Measurements from ENCODE around the gene CUX1.

GRCh38 chr7:102054158-102054557, 236.7 kb downstream of the CUX1 start:
- no peak for TF ChIP-seq CTCF (IDR thresholded peaks at IDR 0.05)
- no peak for TF ChIP-seq EP300 (IDR thresholded peaks at IDR 0.05; ENCODE audit: low read depth)
